Activated naive CD4-positive, alpha-beta T cell treated with Interleukin-2 at 50 U/mL for 16 hours (primary cell): ENCODE measurements around the gene SRRM2.

Source experiments
- DNase-seq: peaks from one replicate; pipeline ENCODE4 v3.0.0-alpha.2; 2020

The SRRM2 gene

GRCh38 chr16:2778630-2778958 lies 26.2 kb downstream of the SRRM2 start:
- DNase-seq = no peak

- no peak for DNase-seq
Measured at GRCh38 chr16:2779151-2779920, 26.9 kb downstream of the SRRM2 start.

GRCh38 chr16:2779978-2780898 lies 27.8 kb downstream of the SRRM2 start:
- no peak for DNase-seq

- no peak for DNase-seq
Measured at GRCh38 chr16:2782583-2783351, 30.3 kb downstream of the SRRM2 start.

- DNase-seq = no peak
Measured at GRCh38 chr16:2783581-2784357, 31.3 kb downstream of the SRRM2 start.

GRCh38 chr16:2784358-2785100 lies 32.1 kb downstream of the SRRM2 start:
- no peak for DNase-seq

- DNase-seq = peak; percentile 38
Measured at GRCh38 chr16:2785101-2785991, 32.9 kb downstream of the SRRM2 start.

GRCh38 chr16:2786061-2786825 lies 33.8 kb downstream of the SRRM2 start:
- DNase-seq = no peak

- DNase-seq = no peak
Measured at GRCh38 chr16:2786826-2787151, 34.4 kb downstream of the SRRM2 start.

GRCh38 chr16:2787406-2787805 lies 35.0 kb downstream of the SRRM2 start, which contains the start of gene PRSS33:
Gene PRSS33, minus strand, starts transcription at chr16:2787560. Its CDS starts 1,013 bp downstream, at chr16:2786547.
- DNase-seq = no peak

GRCh38 chr16:2787961-2788360 lies 35.5 kb downstream of the SRRM2 start:
- no peak for DNase-seq

GRCh38 chr16:2790631-2791030 lies 38.2 kb downstream of the SRRM2 start:
- no peak for DNase-seq

GRCh38 chr16:2791174-2791573 lies 38.7 kb downstream of the SRRM2 start:
- DNase-seq = no peak

- no peak for DNase-seq
Measured at GRCh38 chr16:2792940-2793339, 40.5 kb downstream of the SRRM2 start.

- no peak for DNase-seq
Measured at GRCh38 chr16:2795395-2796143, 43.1 kb downstream of the SRRM2 start.

GRCh38 chr16:2798723-2799204 lies 46.3 kb downstream of the SRRM2 start:
- DNase-seq = no peak

GRCh38 chr16:2799205-2799858 lies 46.9 kb downstream of the SRRM2 start:
- DNase-seq = no peak

GRCh38 chr16:2799859-2800226 lies 47.4 kb downstream of the SRRM2 start:
- DNase-seq = no peak
